Measurements from ENCODE around the gene NPIPB6.
A peak's percentile ranks its signal among the peaks of the same experiment; 100 is the strongest.

The NPIPB6 gene

GRCh38 chr16:28317040-28317880, 46.0 kb downstream of the NPIPB6 start:
- no peaks in the 10 kb centered on the region for H3K36me3 ChIP-seq (ENCODE audit: control insufficient read depth, insufficient read depth, low read length)

DNA sequence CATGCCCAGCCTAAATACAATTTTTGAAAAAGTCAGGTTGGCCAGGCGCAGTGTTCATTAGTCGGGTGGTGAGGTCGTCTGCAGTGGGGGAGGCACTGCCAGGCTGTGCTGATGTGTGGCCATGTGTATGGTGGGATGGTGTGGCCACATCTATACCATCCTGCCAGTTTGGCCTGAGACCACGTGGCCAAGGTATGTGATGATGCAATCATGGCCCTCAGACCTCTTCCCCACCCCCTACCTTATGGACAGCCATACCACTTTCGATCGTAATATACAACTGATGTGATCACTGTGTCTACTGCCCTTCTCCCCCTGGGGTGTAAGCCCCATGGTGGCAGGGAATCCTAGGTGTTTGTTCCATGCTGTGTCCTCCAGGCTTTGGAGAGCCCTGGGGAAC, 47.3 kb downstream of the NPIPB6 start:
- Histone ChIP-seq H3K4me3 (replicated peaks; ENCODE audit: low read depth, low read length) (no peak overlapping the region), H3K36me3 (ENCODE audit: control insufficient read depth, insufficient read depth, low read length) (no peaks in the 10 kb centered on the region), H3K27me3 (replicated peaks; ENCODE audit: control insufficient read depth, insufficient read depth, low read length) (no peaks in the 10 kb centered on the region; the same call in 1 of the 2 replicates)
- TF ChIP-seq CTCF (IDR thresholded peaks at IDR 0.05; ENCODE audit: insufficient read depth, low read length, poor library complexity, severe bottlenecking): no peak
- DNase-seq (ENCODE audit: extremely low read depth, insufficient read length): no peak

More at GRCh38 chr16:28317040-28317880, 46.0 kb downstream of the NPIPB6 start:
- no peak for DNase-seq (ENCODE audit: extremely low read depth, insufficient read length)
- H3K4me3 ChIP-seq (replicated peaks; ENCODE audit: low read depth, low read length): no peak overlapping the region
- H3K27me3 ChIP-seq (replicated peaks; ENCODE audit: control insufficient read depth, insufficient read depth, low read length): no peaks in the 10 kb centered on the region; the same call in 1 of the 2 replicates
- TF ChIP-seq CTCF (IDR thresholded peaks at IDR 0.05; ENCODE audit: insufficient read depth, low read length, poor library complexity, severe bottlenecking): peak; percentile 90

- Histone ChIP-seq H3K4me3 (replicated peaks; ENCODE audit: low read depth, low read length) (no peak overlapping the region), H3K36me3 (ENCODE audit: control insufficient read depth, insufficient read depth, low read length) (no peaks in the 10 kb centered on the region), H3K27me3 (replicated peaks; ENCODE audit: control insufficient read depth, insufficient read depth, low read length) (no peaks in the 10 kb centered on the region)
- no peak for DNase-seq (ENCODE audit: extremely low read depth, insufficient read length)
- TF ChIP-seq CTCF (IDR thresholded peaks at IDR 0.05; ENCODE audit: insufficient read depth, low read length, poor library complexity, severe bottlenecking): no peak
Observed at GRCh38 chr16:28313587-28313986, 49.7 kb downstream of the NPIPB6 start.

GRCh38 chr16:28312327-28312726, 51.0 kb downstream of the NPIPB6 start:
- TF ChIP-seq CTCF (IDR thresholded peaks at IDR 0.05; ENCODE audit: insufficient read depth, low read length, poor library complexity, severe bottlenecking): no peak
- H3K4me3 ChIP-seq (replicated peaks; ENCODE audit: low read depth, low read length): no peak overlapping the region
- no peak for DNase-seq (ENCODE audit: extremely low read depth, insufficient read length)
- H3K36me3 ChIP-seq (ENCODE audit: control insufficient read depth, insufficient read depth, low read length): no peaks in the 10 kb centered on the region
- H3K27me3 ChIP-seq (replicated peaks; ENCODE audit: control insufficient read depth, insufficient read depth, low read length): no peaks in the 10 kb centered on the region

DNA sequence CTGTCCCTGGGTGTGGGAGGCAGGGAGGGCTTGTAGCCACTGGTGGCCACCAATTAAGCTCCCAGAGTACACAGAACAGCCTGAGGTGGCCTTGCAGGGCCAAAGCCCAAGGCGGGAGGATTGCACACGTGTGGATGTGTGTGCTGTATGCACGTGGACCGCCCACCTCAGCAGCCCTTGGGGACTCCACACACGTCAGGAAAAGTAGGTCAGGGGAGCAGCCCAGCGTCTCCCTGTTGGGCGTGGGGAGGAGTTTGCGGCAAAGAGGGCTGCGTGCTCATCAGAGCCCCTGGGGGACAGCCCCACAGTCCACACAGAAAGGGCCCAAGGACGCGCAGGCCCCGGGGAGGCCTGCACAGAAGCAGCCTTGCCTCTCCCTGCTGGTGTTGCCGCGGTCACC, 51.4 kb downstream of the NPIPB6 start:
- TF ChIP-seq CTCF (IDR thresholded peaks at IDR 0.05; ENCODE audit: insufficient read depth, low read length, poor library complexity, severe bottlenecking): no peak
- Histone ChIP-seq H3K27me3 (replicated peaks; ENCODE audit: control insufficient read depth, insufficient read depth, low read length) (no peaks in the 10 kb centered on the region), H3K36me3 (ENCODE audit: control insufficient read depth, insufficient read depth, low read length) (no peaks in the 10 kb centered on the region), H3K4me3 (replicated peaks; ENCODE audit: low read depth, low read length) (no peak overlapping the region)
- DNase-seq (ENCODE audit: extremely low read depth, insufficient read length): no peak
